Caco-2 (cell line): ENCODE measurements around the gene PXT1. TPM values are rescaled to one million over a fixed set of nuclear protein-coding genes. Genes with fewer than 3 reads are reported as not detected.

ENCODE experiments used
- BruUV-seq: library from RNA; stranded (reverse); fragments of 400-500 nt; replicated peaks from 2 replicates; lab custom pipeline; 2021; lab: Mats Ljungman, UMichigan
- CTCF ChIA-PET: fragments of 300-600 bp; sonication (Branson Sonifier 250); formaldehyde crosslinking; loops from one replicate; lab custom pipeline; 2022; ENCODE audit warnings: antibody characterized with exemption; lab: Charles Lee
- POLR2A ChIA-PET: fragments of 300-600 bp; sonication (Branson Sonifier 250); formaldehyde crosslinking; loops from one replicate; lab custom pipeline; 2022; ENCODE audit warnings: antibody characterized with exemption; lab: Charles Lee
- DNase-seq, 2 experiments: peaks; one replicate each; pipeline versions ENCODE4 v3.0.0 to v3.0.0-alpha.2; 2020 to 2022
- H3K27me3 ChIP-seq: replicated peaks from 2 replicates; pipeline ENCODE4 v1.6.0; 2011; ENCODE audit warnings: low read length; ENCODE audit not compliant: control insufficient read depth, insufficient read depth
- H3K36me3 ChIP-seq: 2 replicates; pipeline ENCODE4 v1.5.1; 2011; ENCODE audit warnings: low read length; ENCODE audit not compliant: control insufficient read depth, insufficient read depth
- H3K4me1 ChIP-seq: fragments of 250-450 bp; sonication (Bioruptor Pico); 2 replicates; pipeline ENCODE4 v1.5.1; 2020; ENCODE audit warnings: mild to moderate bottlenecking
- H3K4me3 ChIP-seq: 2 replicates; pipeline ENCODE4 v1.5.1; 2011; ENCODE audit warnings: low read depth, mild to moderate bottlenecking, control low read depth, low read length
- H3K9me3 ChIP-seq: fragments of 250-450 bp; sonication (Bioruptor Pico); 2 replicates; pipeline ENCODE4 v1.5.1; 2020; ENCODE audit warnings: mild to moderate bottlenecking, moderate library complexity
- H3K27ac Mint-ChIP-seq: one replicate; pipeline ENCODE4 v1.8.0; 2022; ENCODE audit warnings: mixed read lengths; ENCODE audit not compliant: unreplicated experiment
- H3K27me3 Mint-ChIP-seq: one replicate; pipeline ENCODE4 v1.8.0; 2022; ENCODE audit warnings: mixed read lengths; ENCODE audit not compliant: insufficient read depth, unreplicated experiment
- H3K36me3 Mint-ChIP-seq: one replicate; pipeline ENCODE4 v1.8.0; 2022; ENCODE audit warnings: mild to moderate bottlenecking, mixed read lengths; ENCODE audit not compliant: insufficient read depth, unreplicated experiment
- H3K4me1 Mint-ChIP-seq: one replicate; pipeline ENCODE4 v1.8.0; 2022; ENCODE audit warnings: low read depth, mixed read lengths; ENCODE audit not compliant: unreplicated experiment
- H3K4me3 Mint-ChIP-seq: one replicate; pipeline ENCODE4 v1.8.0; 2022; ENCODE audit warnings: mild to moderate bottlenecking, moderate library complexity, mixed read lengths; ENCODE audit not compliant: unreplicated experiment
- H3K9me3 Mint-ChIP-seq: one replicate; pipeline ENCODE4 v1.8.0; 2022; ENCODE audit warnings: mixed read lengths; ENCODE audit not compliant: unreplicated experiment
- CTCF ChIP-seq, 2 experiments: fragments of 200-600 bp in 1 of 2; IDR thresholded peaks; 1 replicate in 1 of 2; 2 replicates in 1 of 2; pipeline versions ENCODE4 v1.5.1 to v1.8.0; 2011 to 2022; ENCODE audit warnings: antibody characterized with exemption in 1 of 2, control low read depth in 1 of 2, inconsistent platforms in 1 of 2, low read depth in 1 of 2, low read length in 1 of 2, mild to moderate bottlenecking in 1 of 2, moderate library complexity in 1 of 2; ENCODE audit not compliant: insufficient read depth in 1 of 2, severe bottlenecking in 1 of 2, unreplicated experiment in 1 of 2
- intact Hi-C: fragments of 100-400 bp; cut with micrococcal nuclease; formaldehyde crosslinking; loops from one replicate; pipeline ENCODE4 v1.10.0; 2022; ENCODE audit not compliant: unreplicated experiment
- total RNA-seq: library from RNA; stranded (reverse); gene quantifications from 2 replicates; pipeline ENCODE4 v1.2.3, GENCODE V29; 2022

The PXT1 gene
- total RNA-seq, 1 experiment from 2014 or later = not detected

GRCh38 chr6:36362551-36363370, 79.9 kb downstream of the PXT1 start:
- TF ChIP-seq CTCF (IDR thresholded peaks at IDR 0.05; ENCODE audit: insufficient read depth in 1 of 2, low read depth in 1 of 2, low read length in 1 of 2, severe bottlenecking in 1 of 2, unreplicated experiment in 1 of 2) = no peak
- no peak overlapping the region for H3K4me3 ChIP-seq
- H3K4me1 ChIP-seq = peaks cover 18% of the 10 kb centered on the region; the same call in 1 of the 2 replicates
- no peaks in the 10 kb centered on the region for H3K36me3 ChIP-seq
- Mint-ChIP-seq H3K9me3 (no peaks in the 10 kb centered on the region), H3K27me3 (no peaks in the 10 kb centered on the region), H3K4me1 (no peaks in the 10 kb centered on the region), H3K4me3 (no peak overlapping the region), H3K36me3 (peaks cover 5% of the 10 kb centered on the region), H3K27ac (no peak overlapping the region)
- BruUV-seq = TSS peak; percentile 85
- ChIA-PET POLR2A (no interaction called here), CTCF (interaction anchor here (1.3 kb wide), 1 partner anchor 60 kb away, joined by 5 read pairs; no protein-coding TSS in a partner anchor)
- no peak for DNase-seq
- H3K9me3 ChIP-seq = no peaks in the 10 kb centered on the region
- intact Hi-C loops = loop anchor here (5.0 kb wide), 1 partner anchor 240 kb away; no protein-coding TSS in a partner anchor
- no peaks in the 10 kb centered on the region for H3K27me3 ChIP-seq

- Histone ChIP-seq H3K4me3 (no peak overlapping the region), H3K36me3 (no peaks in the 10 kb centered on the region), H3K4me1 (peaks cover 18% of the 10 kb centered on the region; the same call in 1 of the 2 replicates), H3K27me3 (no peaks in the 10 kb centered on the region), H3K9me3 (no peaks in the 10 kb centered on the region)
- Mint-ChIP-seq H3K27me3 (no peaks in the 10 kb centered on the region), H3K4me1 (no peaks in the 10 kb centered on the region), H3K9me3 (no peaks in the 10 kb centered on the region), H3K27ac (no peak overlapping the region), H3K4me3 (no peak overlapping the region), H3K36me3 (peaks cover 5% of the 10 kb centered on the region)
- BruUV-seq = no TSS peak
- ChIA-PET CTCF (interaction anchor here (1.8 to 2.6 kb wide), 2 partner anchors 20 to 59 kb away, joined by 17 to 22 read pairs; no protein-coding TSS in a partner anchor), POLR2A (interaction anchor here (0.8 kb wide), 1 partner anchor 27 kb away, joined by 3 read pairs; no protein-coding TSS in a partner anchor)
- intact Hi-C loops = loop anchor here (5.0 kb wide), 1 partner anchor 239 kb away; no protein-coding TSS in a partner anchor
- DNase-seq = no peak
- no peak for TF ChIP-seq CTCF (IDR thresholded peaks at IDR 0.05; ENCODE audit: insufficient read depth in 1 of 2, low read depth in 1 of 2, low read length in 1 of 2, severe bottlenecking in 1 of 2, unreplicated experiment in 1 of 2)
Measured at GRCh38 chr6:36361071-36361470, 81.6 kb downstream of the PXT1 start.

- H3K9me3 Mint-ChIP-seq = no peaks in the 10 kb centered on the region
- Histone ChIP-seq H3K9me3 (no peaks in the 10 kb centered on the region), H3K27me3 (no peaks in the 10 kb centered on the region), H3K4me3 (no peak overlapping the region), H3K4me1 (peaks cover 17% of the 10 kb centered on the region; the same call in 1 of the 2 replicates), H3K36me3 (no peaks in the 10 kb centered on the region)
- H3K27me3 Mint-ChIP-seq = no peaks in the 10 kb centered on the region
- H3K27ac Mint-ChIP-seq = no peak overlapping the region
- H3K36me3 Mint-ChIP-seq = peaks cover 5% of the 10 kb centered on the region
- H3K4me3 Mint-ChIP-seq = no peak overlapping the region
- DNase-seq = peak; percentile 79 to 84
- intact Hi-C loops = loop anchor here (1.0 to 5.0 kb wide), 3 partner anchors 19 to 238 kb away; no protein-coding TSS in a partner anchor
- no TSS peak for BruUV-seq
- TF ChIP-seq CTCF (IDR thresholded peaks at IDR 0.05; ENCODE audit: insufficient read depth in 1 of 2, low read depth in 1 of 2, low read length in 1 of 2, severe bottlenecking in 1 of 2, unreplicated experiment in 1 of 2) = peak; percentile 71 to 82
- ChIA-PET CTCF (interaction anchor here (0.6 to 2.6 kb wide), 7 partner anchors 13 to 316 kb away, joined by 3 to 22 read pairs (median 4); partner anchors contain the start of gene BNIP5), POLR2A (interaction anchor here (0.6 to 0.8 kb wide), 3 partner anchors 26 to 566 kb away, joined by 3 to 4 read pairs (median 4); no protein-coding TSS in a partner anchor)
- H3K4me1 Mint-ChIP-seq = no peaks in the 10 kb centered on the region
Measured at GRCh38 chr6:36360241-36361054, 82.2 kb downstream of the PXT1 start.
